ENCODE results near the gene RAD52.

DNA sequence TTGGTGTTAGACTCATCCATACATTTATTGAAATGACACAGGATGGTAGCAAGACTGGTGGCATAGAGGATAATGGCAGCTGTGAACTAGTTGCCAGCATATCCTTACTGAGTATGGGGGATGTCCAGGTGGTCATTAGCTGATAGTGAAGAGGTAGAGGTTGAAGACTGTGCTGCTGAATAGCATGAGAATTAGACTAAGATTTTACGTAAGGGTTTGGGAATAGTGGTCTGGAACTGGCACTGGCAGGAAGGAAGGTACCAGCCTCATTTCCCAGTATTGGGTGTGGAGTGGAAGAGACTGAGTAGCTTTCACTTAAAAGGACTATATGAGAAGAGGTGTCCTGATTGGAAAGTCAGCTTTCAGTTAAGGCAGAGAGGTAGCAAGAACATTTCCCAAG lies 48.0 kb upstream of the RAD52 start:
- no peak for TF ChIP-seq POLR2A (IDR thresholded peaks at IDR 0.05)
- TF ChIP-seq, protein P1, sequence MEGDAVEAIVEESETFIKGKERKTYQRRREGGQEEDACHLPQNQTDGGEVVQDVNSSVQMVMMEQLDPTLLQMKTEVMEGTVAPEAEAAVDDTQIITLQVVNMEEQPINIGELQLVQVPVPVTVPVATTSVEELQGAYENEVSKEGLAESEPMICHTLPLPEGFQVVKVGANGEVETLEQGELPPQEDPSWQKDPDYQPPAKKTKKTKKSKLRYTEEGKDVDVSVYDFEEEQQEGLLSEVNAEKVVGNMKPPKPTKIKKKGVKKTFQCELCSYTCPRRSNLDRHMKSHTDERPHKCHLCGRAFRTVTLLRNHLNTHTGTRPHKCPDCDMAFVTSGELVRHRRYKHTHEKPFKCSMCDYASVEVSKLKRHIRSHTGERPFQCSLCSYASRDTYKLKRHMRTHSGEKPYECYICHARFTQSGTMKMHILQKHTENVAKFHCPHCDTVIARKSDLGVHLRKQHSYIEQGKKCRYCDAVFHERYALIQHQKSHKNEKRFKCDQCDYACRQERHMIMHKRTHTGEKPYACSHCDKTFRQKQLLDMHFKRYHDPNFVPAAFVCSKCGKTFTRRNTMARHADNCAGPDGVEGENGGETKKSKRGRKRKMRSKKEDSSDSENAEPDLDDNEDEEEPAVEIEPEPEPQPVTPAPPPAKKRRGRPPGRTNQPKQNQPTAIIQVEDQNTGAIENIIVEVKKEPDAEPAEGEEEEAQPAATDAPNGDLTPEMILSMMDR (IDR thresholded peaks at IDR 0.05), result no peak

All from body of pancreas (tissue), 4 donors.